Stimulated activated CD4-positive, alpha-beta T cell treated with anti-CD3 and anti-CD28 coated beads, Interleukin-4, amount 100 ng/mL, for 1 hour (primary cell): Measurements from ENCODE around the gene LCP1.
"Not testable (repeated sequence)": the region's sequence is repeated elsewhere in the genome, so short reads cannot be mapped to it uniquely, and the experiment has no call there.

Experiments
- DNase-seq: peaks from one replicate; pipeline ENCODE4 v3.0.0-alpha.2; 2020

The LCP1 gene

GRCh38 chr13:46181840-46182490 lies at the start of gene LCP1:
TSS of gene LCP1 (minus strand) at chr13:46182177. CDS start at chr13:46159662, 22,515 bp downstream.
- peak; percentile 53 for DNase-seq

- DNase-seq = no peak
Observed at GRCh38 chr13:46229251-46229650, 47.3 kb upstream of the LCP1 start.

- not testable (repeated sequence) for DNase-seq
Observed at GRCh38 chr13:46220234-46220633, 38.3 kb upstream of the LCP1 start.

GRCh38 chr13:46214741-46215140 lies 32.8 kb upstream of the LCP1 start:
- not testable (repeated sequence) for DNase-seq

DNA sequence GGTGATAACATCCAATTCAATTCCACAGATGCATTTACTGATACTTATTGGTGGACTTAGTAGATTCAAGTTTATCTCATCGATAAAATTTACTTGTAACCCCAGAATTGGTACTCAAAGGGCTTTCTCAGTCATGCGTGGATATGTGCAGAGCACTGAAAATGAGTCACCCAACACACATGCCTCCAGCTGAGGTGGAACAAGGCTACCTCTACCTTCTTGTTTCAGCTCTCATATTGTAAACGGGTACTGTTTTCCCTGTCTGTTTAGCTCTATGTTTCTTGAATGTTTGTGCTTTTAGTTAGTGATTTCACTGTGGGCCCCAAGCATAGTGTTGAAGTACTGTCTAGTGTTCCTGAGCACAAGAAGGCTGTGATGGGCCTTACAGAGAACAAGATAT lies 31.3 kb upstream of the LCP1 start:
- no peak for DNase-seq

- peak; percentile 84 for DNase-seq
Observed at GRCh38 chr13:46211483-46212351, 29.7 kb upstream of the LCP1 start, which contains the start of gene LRRC63. TSS of gene LRRC63 (plus strand) at chr13:46211928. CDS start at chr13:46213035, 1,107 bp downstream.

DNA sequence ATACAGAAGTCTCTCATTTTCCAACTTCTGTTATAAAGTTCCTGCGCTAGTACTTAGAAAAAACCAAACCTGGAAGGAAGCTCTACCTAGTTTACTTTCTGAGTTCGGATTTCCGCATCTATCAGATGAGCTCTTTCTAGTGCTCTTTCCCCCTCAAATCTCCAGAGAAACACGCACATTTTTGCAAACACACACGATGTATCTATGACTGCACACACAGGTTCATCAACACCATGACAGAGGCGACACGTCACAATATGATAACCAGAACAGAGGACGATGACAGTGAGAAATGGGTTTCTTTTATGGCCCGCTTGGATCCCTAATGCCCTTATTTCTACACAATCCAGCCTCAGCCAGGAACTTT lies 29.1 kb upstream of the LCP1 start:
- peak; percentile 6 for DNase-seq

- no peak for DNase-seq
Observed at GRCh38 chr13:46210362-46211083, 28.5 kb upstream of the LCP1 start.

- DNase-seq = no peak
Observed at GRCh38 chr13:46207828-46208227, 25.9 kb upstream of the LCP1 start.

GRCh38 chr13:46206143-46206542 lies 24.2 kb upstream of the LCP1 start:
- DNase-seq = no peak

GRCh38 chr13:46202966-46203365 lies 21.0 kb upstream of the LCP1 start:
- no peak for DNase-seq

- DNase-seq = no peak
Observed at GRCh38 chr13:46202188-46202795, 20.3 kb upstream of the LCP1 start.

DNA sequence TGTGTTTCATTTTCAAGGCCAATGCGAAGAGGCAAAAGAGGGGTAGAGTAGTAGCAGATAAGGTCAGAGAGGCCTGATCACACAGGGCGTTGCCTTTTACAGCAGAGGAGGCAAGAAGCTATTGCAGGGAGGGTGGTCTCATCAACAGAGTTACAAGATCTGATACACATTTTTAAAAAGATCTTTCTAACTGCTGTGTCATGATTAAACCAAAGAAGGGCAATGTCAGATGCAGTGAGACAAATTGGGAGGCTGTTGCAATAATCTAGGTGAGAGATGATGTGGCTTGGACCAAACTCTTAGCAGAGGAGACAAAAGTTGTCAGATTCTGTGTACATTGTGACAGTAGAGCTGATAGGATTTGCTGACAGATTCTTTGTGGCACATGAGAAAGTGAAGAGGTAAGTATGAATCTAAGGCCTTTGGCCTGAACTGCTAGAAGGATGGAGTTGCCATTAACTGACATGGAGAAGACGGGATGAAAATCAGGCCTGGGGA lies 16.8 kb upstream of the LCP1 start:
- DNase-seq = no peak

GRCh38 chr13:46197299-46198048 lies 15.5 kb upstream of the LCP1 start:
- no peak for DNase-seq

DNA sequence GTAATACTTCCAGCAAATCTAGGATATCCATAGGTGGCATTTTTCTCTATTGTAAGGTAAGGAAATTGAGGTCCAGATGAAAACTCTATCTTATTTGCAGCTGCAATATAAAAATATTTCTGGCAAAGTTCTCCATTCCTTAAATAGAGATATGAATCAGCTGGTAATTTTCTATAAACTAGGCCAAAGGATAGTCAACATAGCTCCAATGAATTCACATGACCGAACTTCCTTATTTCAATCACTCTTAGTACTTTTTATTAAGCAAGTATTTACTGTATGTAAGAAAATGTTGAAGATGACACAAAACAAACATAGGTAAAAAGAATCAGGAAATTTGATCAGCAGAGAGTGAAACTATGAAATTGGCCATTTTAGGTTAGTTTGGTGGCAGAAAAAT lies 13.0 kb upstream of the LCP1 start:
- no peak for DNase-seq

GRCh38 chr13:46192412-46192811 lies 10.4 kb upstream of the LCP1 start:
- no peak for DNase-seq

GRCh38 chr13:46185634-46186033 lies 3.7 kb upstream of the LCP1 start:
- DNase-seq = no peak

DNA sequence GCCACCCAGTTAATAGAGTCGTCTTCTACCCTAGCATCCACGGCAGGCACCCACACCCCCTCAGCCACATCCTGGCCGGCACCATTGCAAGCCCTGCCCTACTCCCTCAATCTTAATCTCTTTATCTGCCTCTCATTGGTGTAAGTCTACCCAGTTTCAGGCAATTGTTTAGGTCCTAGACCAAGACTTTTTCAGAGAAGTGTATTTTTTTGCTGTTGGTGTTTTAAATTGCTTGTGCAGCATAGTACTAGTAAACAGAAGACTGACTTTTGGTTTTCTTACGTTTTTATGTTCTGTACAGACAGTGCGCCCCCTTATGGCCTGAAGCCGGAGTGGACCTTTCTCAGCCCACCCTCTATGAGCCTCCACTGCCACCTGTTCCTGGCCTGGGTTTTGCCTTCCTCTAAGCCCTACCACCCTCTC lies 2.3 kb upstream of the LCP1 start:
- peak; percentile 77 for DNase-seq

DNA sequence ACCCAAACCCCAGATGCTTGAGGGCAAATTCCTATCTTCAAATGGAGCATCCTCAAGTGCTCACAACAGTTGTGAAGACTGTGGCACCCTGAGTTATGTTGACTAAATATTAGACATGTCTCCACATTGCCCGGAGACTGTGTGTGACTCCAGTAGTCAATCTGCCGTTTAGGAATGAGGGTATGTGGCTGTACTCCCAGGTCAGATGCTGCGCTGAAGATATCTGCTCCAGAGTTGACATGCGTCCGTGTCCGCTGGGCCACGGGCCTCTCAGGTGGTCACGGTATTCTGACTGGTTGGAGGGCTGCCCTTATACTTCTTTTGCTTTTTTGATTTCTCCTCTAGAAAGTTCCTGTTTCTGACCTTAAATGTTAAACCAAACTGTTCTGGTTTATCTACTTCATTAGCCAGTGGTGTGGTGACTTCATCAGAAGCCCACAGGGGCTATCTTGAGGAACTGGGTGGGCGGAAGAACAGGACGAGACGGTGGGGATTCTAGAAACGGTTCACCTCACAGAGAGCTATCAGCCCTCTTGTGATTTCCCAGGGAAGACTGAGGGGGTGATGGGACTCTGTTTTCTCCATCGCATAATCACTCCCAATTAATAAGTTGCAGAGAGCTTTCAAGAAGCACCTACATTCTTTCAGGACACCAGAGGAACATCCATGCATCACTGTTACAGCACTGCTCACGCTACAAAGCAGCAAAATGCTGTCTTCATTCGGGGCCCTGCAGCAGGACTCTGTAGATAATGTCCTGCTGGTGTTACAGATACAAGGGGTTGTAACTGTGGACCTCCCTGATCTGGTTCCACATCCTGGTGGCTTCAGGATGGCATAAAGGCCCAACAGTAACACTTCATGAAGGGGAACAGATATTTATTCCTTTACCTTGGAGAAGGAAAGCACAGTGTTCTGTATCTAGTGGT lies 1.3 kb upstream of the LCP1 start:
- DNase-seq = no peak

DNA sequence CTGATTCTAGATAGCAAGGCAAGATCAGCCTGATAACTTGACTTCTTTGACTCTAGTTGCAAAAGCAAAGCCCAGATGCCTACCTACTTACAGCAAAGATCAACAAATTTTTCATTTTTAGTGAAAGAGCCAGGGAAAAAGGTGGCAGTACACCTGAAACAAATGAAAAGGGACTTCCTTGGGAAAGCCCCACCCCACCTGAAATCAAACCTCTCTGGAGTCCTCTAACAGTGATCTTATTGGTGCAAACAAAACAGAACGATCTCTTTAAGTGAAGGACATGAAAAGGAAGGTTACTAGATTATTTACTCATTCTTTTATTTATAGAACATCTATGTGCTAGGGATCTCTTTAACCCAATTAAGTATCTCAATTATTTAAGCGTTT lies 507 bp upstream of the LCP1 start:
- DNase-seq = no peak

GRCh38 chr13:46181377-46181839 lies 569 bp downstream of the LCP1 start:
- DNase-seq = no peak
